Measurements from ENCODE around the gene ERO1B. TPM values are rescaled to one million over a fixed set of nuclear protein-coding genes. Genes with fewer than 3 reads are reported as not detected.
A peak's percentile ranks its signal among the peaks of the same experiment; 100 is the strongest.

Gene ERO1B
- total RNA-seq, 2 experiments from 2014 or later: 7.0 to 11.0 TPM

GRCh38 chr1:236284291-236284721 is 2.5 kb upstream of the ERO1B start:
- H3K4me3 ChIP-seq (ENCODE audit: low read depth, low read length, poor library complexity, severe bottlenecking): peak overlapping the region; percentile 62
- POLR2A ChIA-PET: interaction anchor here (0.6 to 1.7 kb wide), 7 partner anchors 11 to 141 kb away, joined by 3 to 6 read pairs (median 3); no protein-coding TSS in a partner anchor

DNA sequence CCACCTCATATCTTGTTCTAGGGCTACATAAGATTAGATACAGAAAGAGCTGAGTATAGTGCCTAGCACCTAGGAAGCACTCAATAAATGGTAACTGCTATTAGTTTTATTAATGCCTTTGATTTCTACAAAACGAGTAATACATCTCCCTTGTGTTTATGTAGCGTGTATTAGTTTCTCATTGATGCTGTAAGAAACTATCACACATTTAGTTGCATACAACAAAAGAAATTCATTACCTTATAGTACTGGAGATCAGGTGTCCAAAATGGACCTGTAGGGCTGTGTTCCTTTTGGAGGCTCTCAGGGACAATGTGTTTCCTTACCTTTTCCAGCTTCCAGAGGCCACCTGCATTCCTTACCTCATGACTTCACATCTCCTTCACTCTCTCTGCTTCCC is 961 bp upstream of the ERO1B start:
- peak overlapping the region; percentile 95 for H3K27ac ChIP-seq (ENCODE audit: low read depth, low read length, poor library complexity, severe bottlenecking)
- H2AFZ ChIP-seq (ENCODE audit: low read length): peak overlapping the region; percentile 73; the same call in 1 of the 2 replicates
- H3K4me2 ChIP-seq (ENCODE audit: low read length): peak overlapping the region; percentile 89
- H3K36me3 ChIP-seq (ENCODE audit: insufficient read depth, low read length): no peaks in the 10 kb centered on the region
- H3K4me1 ChIP-seq (ENCODE audit: insufficient read depth, low read length, poor library complexity, severe bottlenecking): peaks cover 57% of the 10 kb centered on the region
- no peak for DNase-seq (ENCODE audit: low spot score)
- H3K79me2 ChIP-seq (ENCODE audit: insufficient read depth, low read depth, low read length): peaks cover 10% of the 10 kb centered on the region; the same call in 1 of the 2 replicates
- POLR2A ChIA-PET: interaction anchor here (0.6 to 1.3 kb wide), 3 partner anchors 18 to 131 kb away, joined by 3 to 4 read pairs (median 3); no protein-coding TSS in a partner anchor
- CTCF ChIA-PET (ENCODE audit: unreplicated experiment): no interaction called here
- intact Hi-C loops (cut with micrococcal nuclease; ENCODE audit: unreplicated experiment): loop anchor here (1.0 to 10.0 kb wide), 5 partner anchors 124 to 955 kb away; partner anchors contain the start of genes ARID4B, GGPS1, LYST and MTR
- H3K4me3 ChIP-seq (ENCODE audit: low read depth, low read length, poor library complexity, severe bottlenecking): peak overlapping the region; percentile 85
- TF ChIP-seq CTCF (conservative IDR thresholded peaks at IDR 0.05; ENCODE audit: low read length): no peak
- no peak for TF ChIP-seq EZH2phosphoT487 (IDR thresholded peaks at IDR 0.05; ENCODE audit: borderline replicate concordance, low read depth, low read length)
- no peaks in the 10 kb centered on the region for H4K20me1 ChIP-seq (ENCODE audit: insufficient read depth, low read length)
- H3K9me2 ChIP-seq (ENCODE audit: insufficient read depth, low read length): no peaks in the 10 kb centered on the region
- no TSS peak for BruUV-seq (replicated peaks)
- H3K9me3 ChIP-seq (ENCODE audit: low read length): no peaks in the 10 kb centered on the region; the same call in 1 of the 2 replicates

More at GRCh38 chr1:236284291-236284721, 2.5 kb upstream of the ERO1B start:
- CTCF ChIA-PET (ENCODE audit: unreplicated experiment): interaction anchor here (1.0 kb wide), 1 partner anchor 126 kb away, joined by 3 read pairs; no protein-coding TSS in a partner anchor
- peak; percentile 82 for DNase-seq (ENCODE audit: low spot score)
- peaks cover 57% of the 10 kb centered on the region for H3K4me1 ChIP-seq (ENCODE audit: insufficient read depth, low read length, poor library complexity, severe bottlenecking)
- TF ChIP-seq CTCF (conservative IDR thresholded peaks at IDR 0.05; ENCODE audit: low read length) (no peak), EZH2phosphoT487 (IDR thresholded peaks at IDR 0.05; ENCODE audit: borderline replicate concordance, low read depth, low read length) (no peak)
- H3K9me3 ChIP-seq (ENCODE audit: low read length): no peaks in the 10 kb centered on the region; the same call in 1 of the 2 replicates
- peak overlapping the region; percentile 95 for H3K27ac ChIP-seq (ENCODE audit: low read depth, low read length, poor library complexity, severe bottlenecking)
- H3K9me2 ChIP-seq (ENCODE audit: insufficient read depth, low read length): no peaks in the 10 kb centered on the region
- H4K20me1 ChIP-seq (ENCODE audit: insufficient read depth, low read length): no peaks in the 10 kb centered on the region
- peak overlapping the region; percentile 89 for H3K4me2 ChIP-seq (ENCODE audit: low read length)
- BruUV-seq (replicated peaks): no TSS peak
- peaks cover 10% of the 10 kb centered on the region; the same call in 1 of the 2 replicates for H3K79me2 ChIP-seq (ENCODE audit: insufficient read depth, low read depth, low read length)
- peak overlapping the region; percentile 64; the same call in 1 of the 2 replicates for H2AFZ ChIP-seq (ENCODE audit: low read length)
- no peaks in the 10 kb centered on the region for H3K36me3 ChIP-seq (ENCODE audit: insufficient read depth, low read length)
- intact Hi-C loops (cut with micrococcal nuclease; ENCODE audit: unreplicated experiment): loop anchor here (2.0 to 10.0 kb wide), 5 partner anchors 140 to 957 kb away; partner anchors contain the start of genes ARID4B, GGPS1, LYST and MTR

- TSS peak; percentile 95 for BruUV-seq (replicated peaks)
- CTCF ChIA-PET (ENCODE audit: unreplicated experiment): no interaction called here
Measured at GRCh38 chr1:236282425-236282716, 613 bp upstream of the ERO1B start.

More at GRCh38 chr1:236282425-236282716, 613 bp upstream of the ERO1B start:
- peaks cover 10% of the 10 kb centered on the region; the same call in 1 of the 2 replicates for H3K79me2 ChIP-seq (ENCODE audit: insufficient read depth, low read depth, low read length)
- H3K4me1 ChIP-seq (ENCODE audit: insufficient read depth, low read length, poor library complexity, severe bottlenecking): peaks cover 57% of the 10 kb centered on the region
- peak; percentile 66 for DNase-seq (ENCODE audit: low spot score)
- intact Hi-C loops (cut with micrococcal nuclease; ENCODE audit: unreplicated experiment): loop anchor here (1.0 to 10.0 kb wide), 5 partner anchors 124 to 955 kb away; partner anchors contain the start of genes ARID4B, GGPS1, LYST and MTR
- POLR2A ChIA-PET: interaction anchor here (0.6 to 1.3 kb wide), 3 partner anchors 19 to 131 kb away, joined by 3 to 4 read pairs (median 3); no protein-coding TSS in a partner anchor
- H3K27ac ChIP-seq (ENCODE audit: low read depth, low read length, poor library complexity, severe bottlenecking): peak overlapping the region; percentile 95
- TF ChIP-seq EZH2phosphoT487 (IDR thresholded peaks at IDR 0.05; ENCODE audit: borderline replicate concordance, low read depth, low read length) (no peak), CTCF (conservative IDR thresholded peaks at IDR 0.05; ENCODE audit: low read length) (no peak)
- peak overlapping the region; percentile 89 for H3K4me2 ChIP-seq (ENCODE audit: low read length)
- H3K36me3 ChIP-seq (ENCODE audit: insufficient read depth, low read length): peaks cover 2% of the 10 kb centered on the region; the same call in 1 of the 2 replicates
- H3K9me2 ChIP-seq (ENCODE audit: insufficient read depth, low read length): no peaks in the 10 kb centered on the region
- peak overlapping the region; percentile 73 for H2AFZ ChIP-seq (ENCODE audit: low read length)
- H4K20me1 ChIP-seq (ENCODE audit: insufficient read depth, low read length): no peaks in the 10 kb centered on the region
- no peaks in the 10 kb centered on the region; the same call in 1 of the 2 replicates for H3K9me3 ChIP-seq (ENCODE audit: low read length)
- H3K4me3 ChIP-seq (ENCODE audit: low read depth, low read length, poor library complexity, severe bottlenecking): peak overlapping the region; percentile 85

All from OCI-LY7 (cell line).